Trophoblast cell (in vitro differentiated cells and primary cell): ENCODE measurements around the gene FRMPD4.

ENCODE experiments used
- DNase-seq, 2 donors: peaks; one replicate each; pipeline ENCODE4 v3.0.0-alpha.2; 2016
- H2AFZ ChIP-seq: 2 replicates; pipeline ENCODE4 v1.6.1; 2013; ENCODE audit warnings: low read length, moderate library complexity, mild to moderate bottlenecking; ENCODE audit not compliant: insufficient read depth, poor library complexity
- H2AK5ac ChIP-seq: 2 replicates; pipeline ENCODE4 v1.6.1; 2013; ENCODE audit warnings: mild to moderate bottlenecking, low read length
- H2BK120ac ChIP-seq: 2 replicates; pipeline ENCODE4 v1.6.1; 2013; ENCODE audit warnings: low read length, mild to moderate bottlenecking, moderate library complexity; ENCODE audit not compliant: insufficient read depth, poor library complexity
- H2BK12ac ChIP-seq: 2 replicates; pipeline ENCODE4 v1.6.1; 2013; ENCODE audit warnings: mild to moderate bottlenecking, low read length, moderate library complexity
- H2BK5ac ChIP-seq: 2 replicates; pipeline ENCODE4 v1.6.1; 2013; ENCODE audit warnings: low read length, low read depth, moderate library complexity, mild to moderate bottlenecking; ENCODE audit not compliant: poor library complexity
- H3K14ac ChIP-seq: 2 replicates; pipeline ENCODE4 v1.6.1; 2013; ENCODE audit warnings: mild to moderate bottlenecking, low read length
- H3K18ac ChIP-seq: 2 replicates; pipeline ENCODE4 v1.6.1; 2013; ENCODE audit warnings: mild to moderate bottlenecking, low read length
- H3K23ac ChIP-seq: 2 replicates; pipeline ENCODE4 v1.6.1; 2013; ENCODE audit warnings: low read length
- H3K27ac ChIP-seq: 2 replicates; pipeline ENCODE4 v1.5.1; 2013; ENCODE audit warnings: low read depth, mild to moderate bottlenecking, inconsistent platforms, low read length, moderate library complexity
- H3K27me3 ChIP-seq: 2 replicates; pipeline ENCODE4 v1.6.1; 2013; ENCODE audit warnings: inconsistent platforms, mild to moderate bottlenecking, low read length, moderate library complexity; ENCODE audit not compliant: insufficient read depth
- H3K36me3 ChIP-seq, 2 experiments: 1 replicate in 1 of 2; 2 replicates in 1 of 2; pipeline ENCODE4 v1.6.1; 2013; ENCODE audit warnings: low read length in 2 of 2, mild to moderate bottlenecking in 2 of 2, moderate library complexity in 1 of 2; ENCODE audit not compliant: insufficient read depth in 2 of 2, control insufficient read depth in 1 of 2
- H3K4ac ChIP-seq: 2 replicates; pipeline ENCODE4 v1.6.1; 2013; ENCODE audit warnings: low read depth, mild to moderate bottlenecking, low read length, moderate library complexity
- H3K4me1 ChIP-seq, 2 experiments: 1 replicate in 1 of 2; 2 replicates in 1 of 2; pipeline ENCODE4 v1.6.1; 2013; ENCODE audit warnings: low read length in 2 of 2, mild to moderate bottlenecking in 2 of 2, moderate library complexity in 1 of 2; ENCODE audit not compliant: insufficient read depth in 2 of 2, control insufficient read depth in 1 of 2
- H3K4me2 ChIP-seq: 2 replicates; pipeline ENCODE4 v1.6.1; 2013; ENCODE audit warnings: inconsistent platforms, mild to moderate bottlenecking, low read length, moderate library complexity
- H3K4me3 ChIP-seq: 2 replicates; pipeline ENCODE4 v1.5.1; 2013; ENCODE audit warnings: mild to moderate bottlenecking, low read depth, low read length, inconsistent platforms
- H3K79me1 ChIP-seq: one replicate; pipeline ENCODE4 v1.6.1; 2013; ENCODE audit warnings: low read length
- H3K79me2 ChIP-seq: 2 replicates; pipeline ENCODE4 v1.6.1; 2013; ENCODE audit warnings: low read length, mild to moderate bottlenecking; ENCODE audit not compliant: control insufficient read depth, insufficient read depth, poor library complexity
- H3K9ac ChIP-seq: 2 replicates; pipeline ENCODE4 v1.6.1; 2013; ENCODE audit warnings: mild to moderate bottlenecking, low read length
- H3K9me3 ChIP-seq: 2 replicates; pipeline ENCODE4 v1.6.1; 2013; ENCODE audit warnings: low read depth, mild to moderate bottlenecking, control low read depth, inconsistent platforms, low read length; ENCODE audit not compliant: insufficient read depth
- H4K12ac ChIP-seq: 2 replicates; pipeline ENCODE4 v1.6.1; 2013; ENCODE audit warnings: low read depth, mild to moderate bottlenecking, low read length, moderate library complexity
- H4K8ac ChIP-seq: 2 replicates; pipeline ENCODE4 v1.6.1; 2013; ENCODE audit warnings: low read depth, mild to moderate bottlenecking, low read length, moderate library complexity
- H4K91ac ChIP-seq: one replicate; pipeline ENCODE4 v1.6.1; 2013; ENCODE audit warnings: low read depth, mild to moderate bottlenecking, low read length, moderate library complexity
- WGBS: extraction: QIAGEN DNeasy Blood & Tissue Kit; methylation state at CpG from one replicate; pipeline ENCODE4 v1.1.7; 2013; ENCODE audit warnings: missing lambda C conversion rate; ENCODE audit not compliant: insufficient read length, insufficient coverage; ENCODE audit errors: extremely low coverage; 5-methylcytosine and 5-hydroxymethylcytosine counted together

Gene FRMPD4

GRCh38 chrX:12611471-12611870 lies 473.2 kb downstream of the FRMPD4 start:
- Histone ChIP-seq H3K14ac (no peak overlapping the region), H3K18ac (no peak overlapping the region), H3K9ac (no peak overlapping the region), H4K12ac (no peak overlapping the region), H3K23ac (no peak overlapping the region), H3K36me3 (no peaks in the 10 kb centered on the region), H4K8ac (no peak overlapping the region), H2BK5ac (no peak overlapping the region), H3K4me1 (no peaks in the 10 kb centered on the region), H2BK120ac (no peak overlapping the region), H3K79me1 (no peaks in the 10 kb centered on the region), H3K4me3 (no peak overlapping the region), H2AK5ac (no peak overlapping the region), H3K27ac (no peak overlapping the region), H3K9me3 (no peaks in the 10 kb centered on the region), H2AFZ (no peak overlapping the region), H3K4ac (no peak overlapping the region), H2BK12ac (no peak overlapping the region), H4K91ac (no peak overlapping the region), H3K4me2 (no peak overlapping the region), H3K27me3 (no peaks in the 10 kb centered on the region), H3K79me2 (no peaks in the 10 kb centered on the region)
- DNase-seq, result no peak
- no CpG with 5 or more reads among the region's 4 CpGs for WGBS

DNA sequence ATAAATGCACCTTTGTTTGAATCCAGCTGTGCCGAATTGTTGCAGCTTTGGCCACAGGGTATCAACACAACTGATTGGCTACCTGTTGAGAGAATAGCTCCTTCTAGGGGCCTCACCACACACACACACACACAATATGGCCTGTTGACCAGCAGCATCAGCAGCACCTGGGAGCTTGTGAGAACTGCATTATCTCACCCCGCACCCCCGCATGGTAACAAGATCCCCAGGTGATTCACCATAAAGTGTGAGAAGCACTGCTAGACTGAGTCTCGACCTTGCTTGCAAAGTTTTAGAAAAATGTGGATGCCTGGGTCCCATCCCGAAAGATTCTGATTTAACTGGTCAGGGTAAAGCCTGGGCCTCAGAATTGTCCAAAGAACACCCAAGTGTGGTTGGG lies 476.0 kb downstream of the FRMPD4 start:
- H2AK5ac ChIP-seq, result no peak overlapping the region
- H3K9me3 ChIP-seq, result no peaks in the 10 kb centered on the region
- H3K4me1 ChIP-seq, result no peaks in the 10 kb centered on the region
- DNase-seq, result no peak
- H3K14ac ChIP-seq, result no peak overlapping the region
- no peak overlapping the region for H3K27ac ChIP-seq
- no peak overlapping the region for H3K4me2 ChIP-seq
- no peak overlapping the region for H3K23ac ChIP-seq
- H4K91ac ChIP-seq, result no peak overlapping the region
- H3K79me1 ChIP-seq, result no peaks in the 10 kb centered on the region
- H3K9ac ChIP-seq, result no peak overlapping the region
- H3K79me2 ChIP-seq, result no peaks in the 10 kb centered on the region
- no peak overlapping the region for H2AFZ ChIP-seq
- H3K18ac ChIP-seq, result no peak overlapping the region
- H3K4me3 ChIP-seq, result no peak overlapping the region
- WGBS, result no CpG with 5 or more reads among the region's 5 CpGs
- no peak overlapping the region for H2BK12ac ChIP-seq
- H4K8ac ChIP-seq, result no peak overlapping the region
- H2BK5ac ChIP-seq, result no peak overlapping the region
- H3K4ac ChIP-seq, result no peak overlapping the region
- H3K27me3 ChIP-seq, result no peaks in the 10 kb centered on the region
- H3K36me3 ChIP-seq, result no peaks in the 10 kb centered on the region
- no peak overlapping the region for H2BK120ac ChIP-seq
- H4K12ac ChIP-seq, result no peak overlapping the region

- Histone ChIP-seq H3K9ac (no peak overlapping the region), H3K4me1 (no peaks in the 10 kb centered on the region), H3K79me2 (no peaks in the 10 kb centered on the region), H3K4me3 (no peak overlapping the region), H4K12ac (no peak overlapping the region), H2AFZ (no peak overlapping the region), H3K14ac (no peak overlapping the region), H3K4ac (no peak overlapping the region), H3K23ac (no peak overlapping the region), H2AK5ac (no peak overlapping the region), H3K18ac (no peak overlapping the region), H3K27me3 (no peaks in the 10 kb centered on the region), H2BK12ac (no peak overlapping the region), H2BK5ac (no peak overlapping the region), H3K27ac (no peak overlapping the region), H3K79me1 (no peaks in the 10 kb centered on the region), H2BK120ac (no peak overlapping the region), H4K8ac (no peak overlapping the region), H3K4me2 (no peak overlapping the region), H4K91ac (no peak overlapping the region), H3K36me3 (no peaks in the 10 kb centered on the region), H3K9me3 (no peaks in the 10 kb centered on the region)
- no peak for DNase-seq
Observed at GRCh38 chrX:12615061-12615460, 476.8 kb downstream of the FRMPD4 start.

DNA sequence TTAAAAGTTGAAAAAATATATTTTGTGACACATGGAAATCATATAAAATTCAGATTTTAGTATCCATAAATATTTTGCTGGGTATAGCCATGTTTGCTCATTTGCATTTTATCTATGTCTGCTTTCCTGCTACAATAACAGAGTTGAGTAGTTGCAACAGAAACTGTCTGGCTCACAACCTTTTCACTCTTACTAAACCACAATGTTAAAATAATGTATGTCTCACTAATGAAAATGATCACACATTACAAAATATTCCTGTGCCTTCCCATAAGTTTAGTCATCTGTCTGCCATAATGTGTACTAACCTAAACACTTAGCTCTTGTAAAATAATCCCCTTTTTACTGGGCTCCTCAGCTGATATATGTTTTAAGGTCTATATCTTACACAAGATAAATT lies 479.0 kb downstream of the FRMPD4 start:
- H3K79me2 ChIP-seq, result no peaks in the 10 kb centered on the region
- no peak overlapping the region for H4K8ac ChIP-seq
- no peak overlapping the region for H2BK5ac ChIP-seq
- H3K9ac ChIP-seq, result no peak overlapping the region
- no peak overlapping the region for H2BK120ac ChIP-seq
- no peak overlapping the region for H3K4me2 ChIP-seq
- no peak overlapping the region for H2AFZ ChIP-seq
- DNase-seq, result no peak
- H3K18ac ChIP-seq, result no peak overlapping the region
- no peak overlapping the region for H3K23ac ChIP-seq
- no peak overlapping the region for H3K14ac ChIP-seq
- no peak overlapping the region for H3K27ac ChIP-seq
- no peaks in the 10 kb centered on the region for H3K79me1 ChIP-seq
- H3K27me3 ChIP-seq, result no peaks in the 10 kb centered on the region
- H3K4ac ChIP-seq, result no peak overlapping the region
- H3K4me1 ChIP-seq, result no peaks in the 10 kb centered on the region
- no peak overlapping the region for H2BK12ac ChIP-seq
- no peaks in the 10 kb centered on the region for H3K9me3 ChIP-seq
- H3K36me3 ChIP-seq, result no peaks in the 10 kb centered on the region
- H4K12ac ChIP-seq, result no peak overlapping the region
- H4K91ac ChIP-seq, result no peak overlapping the region
- H3K4me3 ChIP-seq, result no peak overlapping the region
- H2AK5ac ChIP-seq, result no peak overlapping the region

DNA sequence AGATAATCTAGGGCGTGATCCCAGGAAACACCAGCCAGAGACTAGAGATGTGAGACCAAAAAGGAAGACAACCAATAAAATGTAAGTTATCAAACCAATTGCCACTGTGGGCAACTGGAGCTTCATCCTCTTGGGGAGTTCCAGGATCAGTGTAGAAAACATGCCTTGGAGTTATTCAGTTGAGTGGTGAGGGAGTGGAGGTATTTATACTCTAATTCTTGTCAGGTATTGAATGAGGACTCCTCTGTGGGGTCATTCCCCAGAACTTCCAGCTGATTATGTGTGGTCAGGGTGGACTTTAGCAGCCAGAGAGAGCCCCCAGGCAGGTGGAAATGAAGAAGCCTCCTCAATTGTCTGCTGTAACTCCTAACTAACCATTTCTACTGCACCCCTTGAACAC lies 509.0 kb downstream of the FRMPD4 start:
- Histone ChIP-seq H4K8ac (no peak overlapping the region), H2BK120ac (no peak overlapping the region), H3K9me3 (no peaks in the 10 kb centered on the region), H3K4me2 (no peak overlapping the region), H4K12ac (no peak overlapping the region), H3K4ac (no peak overlapping the region), H3K79me1 (no peaks in the 10 kb centered on the region), H3K9ac (no peak overlapping the region), H3K27ac (no peak overlapping the region), H3K4me1 (no peaks in the 10 kb centered on the region), H3K14ac (no peak overlapping the region), H3K23ac (no peak overlapping the region), H2AFZ (no peak overlapping the region), H3K79me2 (no peaks in the 10 kb centered on the region), H4K91ac (no peak overlapping the region), H3K27me3 (no peaks in the 10 kb centered on the region), H3K18ac (no peak overlapping the region), H3K4me3 (no peak overlapping the region), H2AK5ac (no peak overlapping the region), H2BK5ac (no peak overlapping the region), H3K36me3 (no peaks in the 10 kb centered on the region), H2BK12ac (no peak overlapping the region)
- no peak for DNase-seq
- no CpG with 5 or more reads among the region's 1 CpG for WGBS
